ENCODE results near the gene SCD5.

Gene SCD5

GRCh38 chr4:82765134-82765533 lies 33.5 kb downstream of the SCD5 start:
- no peak overlapping the region for H3K4me3 Mint-ChIP-seq
- H3K9me3 Mint-ChIP-seq, result peaks cover 21% of the 10 kb centered on the region
- H3K27me3 Mint-ChIP-seq, result peaks cover 2% of the 10 kb centered on the region
- no peak overlapping the region for H3K27ac Mint-ChIP-seq
- intact Hi-C loops (cut with micrococcal nuclease), result no loop called here
- no peaks in the 10 kb centered on the region for H3K36me3 Mint-ChIP-seq (ENCODE audit: low read depth)
- no peaks in the 10 kb centered on the region for H3K4me1 Mint-ChIP-seq (ENCODE audit: low read depth)

- Mint-ChIP-seq H3K4me1 (ENCODE audit: low read depth) (no peaks in the 10 kb centered on the region), H3K27me3 (peaks cover 2% of the 10 kb centered on the region), H3K9me3 (peaks cover 7% of the 10 kb centered on the region), H3K36me3 (ENCODE audit: low read depth) (no peaks in the 10 kb centered on the region), H3K27ac (no peak overlapping the region), H3K4me3 (no peak overlapping the region)
- intact Hi-C loops (cut with micrococcal nuclease), result no loop called here
Observed at GRCh38 chr4:82761229-82761628, 37.4 kb downstream of the SCD5 start.

GRCh38 chr4:82758701-82759685 lies 39.6 kb downstream of the SCD5 start:
- intact Hi-C loops (cut with micrococcal nuclease), result no loop called here
- Mint-ChIP-seq H3K36me3 (ENCODE audit: low read depth) (no peaks in the 10 kb centered on the region), H3K4me1 (ENCODE audit: low read depth) (no peaks in the 10 kb centered on the region), H3K4me3 (no peak overlapping the region), H3K27ac (no peak overlapping the region), H3K27me3 (peaks cover 2% of the 10 kb centered on the region), H3K9me3 (no peaks in the 10 kb centered on the region)

DNA sequence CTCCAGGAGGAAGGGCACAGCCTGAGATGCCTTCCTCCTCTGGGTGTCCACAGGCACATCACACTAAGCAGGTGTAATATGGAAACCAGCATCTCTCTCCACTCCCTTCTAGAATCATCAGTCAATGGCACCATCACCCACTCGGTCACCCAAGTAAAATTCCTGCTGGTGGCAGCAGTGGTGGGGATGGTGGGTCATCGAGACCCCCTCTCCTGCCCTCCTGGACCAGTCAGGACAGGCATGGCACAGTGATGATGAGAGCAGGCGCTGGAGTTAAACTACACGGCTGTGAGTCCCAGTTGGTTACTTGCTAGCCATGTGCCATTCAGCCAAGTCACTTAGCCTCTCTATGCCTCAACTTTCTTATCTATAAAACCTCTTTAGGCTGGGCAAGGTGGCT lies 42.5 kb downstream of the SCD5 start:
- intact Hi-C loops (cut with micrococcal nuclease), result no loop called here
- Mint-ChIP-seq H3K36me3 (ENCODE audit: low read depth) (no peaks in the 10 kb centered on the region), H3K4me1 (ENCODE audit: low read depth) (peaks cover 5% of the 10 kb centered on the region), H3K4me3 (no peak overlapping the region), H3K27me3 (peaks cover 2% of the 10 kb centered on the region), H3K9me3 (no peaks in the 10 kb centered on the region), H3K27ac (no peak overlapping the region)

GRCh38 chr4:82755650-82756049 lies 42.9 kb downstream of the SCD5 start:
- intact Hi-C loops (cut with micrococcal nuclease), result no loop called here
- H3K4me3 Mint-ChIP-seq, result no peak overlapping the region
- peaks cover 2% of the 10 kb centered on the region for H3K27me3 Mint-ChIP-seq
- H3K36me3 Mint-ChIP-seq (ENCODE audit: low read depth), result no peaks in the 10 kb centered on the region
- peaks cover 5% of the 10 kb centered on the region for H3K4me1 Mint-ChIP-seq (ENCODE audit: low read depth)
- H3K27ac Mint-ChIP-seq, result no peak overlapping the region
- H3K9me3 Mint-ChIP-seq, result no peaks in the 10 kb centered on the region

- H3K36me3 Mint-ChIP-seq (ENCODE audit: low read depth), result no peaks in the 10 kb centered on the region
- H3K4me3 Mint-ChIP-seq, result no peak overlapping the region
- H3K27ac Mint-ChIP-seq, result no peak overlapping the region
- peaks cover 5% of the 10 kb centered on the region for H3K4me1 Mint-ChIP-seq (ENCODE audit: low read depth)
- H3K9me3 Mint-ChIP-seq, result no peaks in the 10 kb centered on the region
- intact Hi-C loops (cut with micrococcal nuclease), result no loop called here
- H3K27me3 Mint-ChIP-seq, result no peaks in the 10 kb centered on the region
Observed at GRCh38 chr4:82754513-82755165, 44.0 kb downstream of the SCD5 start.

DNA sequence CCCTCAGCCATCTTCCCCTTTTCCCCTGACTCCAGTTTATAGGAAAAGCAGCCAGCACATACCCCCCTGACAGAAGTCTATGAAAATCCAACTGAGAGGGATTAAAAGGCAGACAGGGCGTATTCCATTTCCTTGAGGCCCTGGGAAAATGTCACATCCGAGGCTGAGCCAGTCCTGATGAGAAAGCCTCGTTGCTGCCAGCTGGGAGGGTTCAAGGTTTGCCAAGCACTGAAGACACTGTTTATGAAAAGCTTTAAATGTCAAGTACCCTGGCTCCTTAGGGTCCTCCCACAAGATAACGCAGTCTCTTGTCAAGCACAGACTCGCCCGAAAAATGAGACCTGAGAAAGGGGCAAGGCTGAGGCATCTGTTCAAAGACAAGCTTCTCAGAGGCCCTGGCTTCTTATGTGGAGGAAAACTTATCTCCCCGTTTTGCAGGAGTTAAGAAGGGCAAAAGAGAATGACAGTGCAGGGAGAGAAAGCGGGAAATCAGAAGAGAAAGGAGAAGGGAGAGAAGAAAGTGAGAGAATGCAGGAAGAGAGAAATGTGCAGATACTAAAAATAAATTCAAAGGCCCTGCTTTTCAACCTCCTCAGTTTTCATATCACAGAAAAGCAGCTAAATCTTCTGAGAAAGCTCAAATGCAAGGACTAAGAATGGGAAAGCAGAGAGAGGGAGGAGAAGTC lies 44.7 kb downstream of the SCD5 start:
- Mint-ChIP-seq H3K4me3 (no peak overlapping the region), H3K36me3 (ENCODE audit: low read depth) (no peaks in the 10 kb centered on the region), H3K4me1 (ENCODE audit: low read depth) (peaks cover 5% of the 10 kb centered on the region), H3K27ac (peak overlapping the region; percentile 28), H3K9me3 (no peaks in the 10 kb centered on the region), H3K27me3 (no peaks in the 10 kb centered on the region)
- intact Hi-C loops (cut with micrococcal nuclease), result no loop called here

- H3K9me3 Mint-ChIP-seq, result no peaks in the 10 kb centered on the region
- H3K36me3 Mint-ChIP-seq (ENCODE audit: low read depth), result no peaks in the 10 kb centered on the region
- intact Hi-C loops (cut with micrococcal nuclease), result no loop called here
- H3K4me3 Mint-ChIP-seq, result no peak overlapping the region
- peaks cover 5% of the 10 kb centered on the region for H3K4me1 Mint-ChIP-seq (ENCODE audit: low read depth)
- no peak overlapping the region for H3K27ac Mint-ChIP-seq
- no peaks in the 10 kb centered on the region for H3K27me3 Mint-ChIP-seq
Observed at GRCh38 chr4:82753238-82753637, 45.4 kb downstream of the SCD5 start.

DNA sequence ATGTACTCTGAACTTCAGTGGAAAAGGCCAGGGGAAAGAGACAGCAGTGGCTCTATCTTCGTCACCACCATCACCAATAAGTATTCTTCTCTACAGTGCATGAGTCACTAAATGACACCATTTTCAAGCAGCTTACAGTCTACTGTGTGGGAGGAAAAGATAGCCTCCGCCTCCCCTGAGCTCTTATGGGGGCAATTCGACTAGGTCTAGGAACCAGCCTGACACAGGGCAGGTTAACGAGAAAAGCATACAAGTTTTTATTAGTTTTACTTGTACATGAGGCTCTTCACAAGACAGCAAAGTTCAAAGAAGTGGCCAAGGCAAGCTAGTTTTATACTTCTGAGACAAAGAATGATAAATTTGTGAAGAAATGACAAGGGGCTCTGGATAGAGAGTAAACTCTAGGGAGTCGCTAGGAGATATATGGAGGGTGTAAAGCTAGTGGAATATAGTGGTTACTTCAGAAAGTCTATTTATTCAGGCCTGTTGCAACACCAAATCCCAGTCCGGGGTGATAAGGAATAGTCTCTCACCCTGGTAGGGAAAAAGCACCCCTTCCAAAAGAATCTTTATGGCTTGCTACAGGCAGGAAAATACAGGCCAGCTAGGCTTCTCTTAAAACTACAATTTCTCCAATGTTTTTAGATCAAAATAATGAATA lies 49.7 kb downstream of the SCD5 start:
- intact Hi-C loops (cut with micrococcal nuclease), result no loop called here
- Mint-ChIP-seq H3K27ac (no peak overlapping the region), H3K9me3 (no peaks in the 10 kb centered on the region), H3K4me1 (ENCODE audit: low read depth) (peaks cover 5% of the 10 kb centered on the region), H3K36me3 (ENCODE audit: low read depth) (no peaks in the 10 kb centered on the region), H3K4me3 (no peak overlapping the region), H3K27me3 (no peaks in the 10 kb centered on the region)

DNA sequence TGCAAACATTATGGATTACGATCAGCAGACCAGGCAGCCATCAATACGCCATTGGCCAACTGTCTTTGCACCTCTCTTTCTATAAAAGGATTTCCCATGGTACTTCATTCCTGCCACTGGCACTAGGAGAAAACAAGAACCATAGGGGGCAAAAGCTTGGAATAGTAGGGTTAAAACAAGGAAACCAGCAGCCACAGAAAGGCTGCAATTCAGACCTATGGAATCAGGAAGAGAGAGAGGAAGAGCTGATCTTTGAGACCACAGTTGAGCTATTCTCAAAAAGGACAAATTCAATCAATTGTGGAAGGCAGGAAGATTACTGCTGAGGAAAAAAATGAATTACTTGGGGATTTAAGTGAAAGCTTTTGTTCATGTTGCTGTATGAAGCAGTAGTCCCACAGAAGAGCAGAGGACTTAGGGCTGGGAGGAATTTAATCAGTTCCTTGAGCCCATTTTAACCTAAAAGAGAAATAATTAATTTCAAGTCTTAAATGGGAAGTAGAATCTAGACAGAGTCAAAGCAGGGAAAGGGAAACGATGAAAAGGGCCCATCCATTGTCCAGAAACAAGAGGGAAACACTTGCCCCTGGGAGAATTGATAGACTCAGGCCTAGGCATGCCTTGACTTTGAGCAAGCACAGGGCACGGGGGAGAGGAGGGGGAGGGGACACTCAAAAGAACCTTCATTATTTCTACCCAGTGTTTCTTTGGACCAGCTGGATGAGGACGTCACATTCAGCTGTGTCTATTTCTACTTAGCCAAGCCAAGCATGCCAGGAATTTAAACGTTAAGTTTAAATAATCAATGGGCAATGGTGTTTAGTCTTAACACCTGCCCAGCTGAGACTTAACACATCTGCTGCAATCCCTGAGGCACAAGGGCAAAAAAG lies 50.7 kb downstream of the SCD5 start:
- H3K4me3 Mint-ChIP-seq, result no peak overlapping the region
- intact Hi-C loops (cut with micrococcal nuclease), result no loop called here
- peaks cover 5% of the 10 kb centered on the region for H3K4me1 Mint-ChIP-seq (ENCODE audit: low read depth)
- no peaks in the 10 kb centered on the region for H3K36me3 Mint-ChIP-seq (ENCODE audit: low read depth)
- no peak overlapping the region for H3K27ac Mint-ChIP-seq
- no peaks in the 10 kb centered on the region for H3K9me3 Mint-ChIP-seq
- no peaks in the 10 kb centered on the region for H3K27me3 Mint-ChIP-seq

DNA sequence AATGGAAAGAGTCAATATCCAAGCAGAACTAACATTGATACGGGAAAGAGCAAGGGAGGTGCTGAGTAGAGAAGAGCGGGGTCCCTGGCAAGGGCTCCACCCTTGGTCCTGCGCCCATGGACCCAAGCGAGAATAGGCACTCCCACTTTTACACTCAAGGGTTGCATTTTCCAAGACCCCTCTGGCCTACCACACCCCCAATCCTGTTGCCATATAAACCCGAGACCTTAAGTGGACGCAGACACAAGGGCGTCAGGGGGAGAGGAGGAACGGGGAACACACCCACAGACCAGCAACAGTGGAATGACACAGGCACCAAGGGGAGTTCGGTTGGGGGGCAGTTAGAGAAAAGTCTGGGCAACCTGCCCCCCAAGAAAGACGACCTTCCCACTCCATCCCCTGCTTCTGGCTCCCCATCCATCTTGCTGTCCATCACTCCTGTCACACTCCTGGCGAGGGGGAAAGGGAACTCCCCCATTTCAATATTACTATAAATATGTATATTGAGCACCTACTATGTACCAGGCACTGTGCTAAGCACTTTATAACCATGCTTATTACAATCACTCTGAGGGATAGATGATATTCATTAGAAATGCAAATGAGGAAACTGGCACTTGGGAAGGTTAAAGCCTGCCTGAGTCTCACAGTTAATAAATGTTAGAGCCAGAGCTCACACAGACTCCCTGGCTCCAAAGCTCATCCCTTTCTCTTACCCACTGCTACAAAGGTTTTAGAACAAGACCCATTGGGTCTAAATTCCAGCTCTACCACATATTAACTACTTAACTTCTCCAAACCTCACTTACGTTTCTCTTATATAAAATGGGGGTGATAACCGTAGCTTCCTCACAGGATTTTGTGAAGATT lies 51.7 kb downstream of the SCD5 start:
- no peaks in the 10 kb centered on the region for H3K4me1 Mint-ChIP-seq (ENCODE audit: low read depth)
- no peak overlapping the region for H3K4me3 Mint-ChIP-seq
- intact Hi-C loops (cut with micrococcal nuclease), result no loop called here
- H3K36me3 Mint-ChIP-seq (ENCODE audit: low read depth), result no peaks in the 10 kb centered on the region
- H3K9me3 Mint-ChIP-seq, result no peaks in the 10 kb centered on the region
- no peak overlapping the region for H3K27ac Mint-ChIP-seq
- H3K27me3 Mint-ChIP-seq, result no peaks in the 10 kb centered on the region

DNA sequence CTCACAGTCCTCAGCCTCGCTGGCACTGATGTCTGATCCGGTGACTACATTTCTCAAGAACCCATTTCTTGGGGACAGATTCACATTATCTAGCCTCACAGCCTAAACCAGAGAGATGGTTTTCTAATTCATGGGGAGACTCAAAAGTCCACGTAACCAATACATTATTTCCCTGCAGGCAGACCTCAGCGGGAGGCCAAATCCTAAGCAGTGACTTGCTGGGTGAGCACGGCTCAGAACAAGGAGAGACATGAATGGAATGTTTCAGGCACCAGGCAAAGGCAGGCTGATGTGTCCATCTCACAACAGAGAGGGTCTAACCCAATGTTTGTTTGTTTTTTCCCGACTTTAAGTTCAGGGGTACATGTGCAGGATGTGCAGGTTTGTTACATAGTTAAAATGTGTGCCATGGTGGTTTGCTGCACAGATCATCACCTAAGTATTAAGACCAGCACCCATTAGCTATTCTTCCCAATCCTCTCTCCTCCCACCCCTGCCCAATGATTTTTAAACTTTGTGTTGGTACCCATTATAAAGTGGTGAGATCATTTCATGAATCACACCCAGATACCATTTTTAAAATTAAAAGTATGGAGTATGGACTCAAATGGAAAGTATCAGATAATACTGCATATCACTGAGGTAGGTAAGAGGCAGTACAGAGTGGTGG lies 53.3 kb downstream of the SCD5 start:
- Mint-ChIP-seq H3K27ac (no peak overlapping the region), H3K36me3 (ENCODE audit: low read depth) (no peaks in the 10 kb centered on the region), H3K4me3 (no peak overlapping the region), H3K4me1 (ENCODE audit: low read depth) (no peaks in the 10 kb centered on the region), H3K9me3 (no peaks in the 10 kb centered on the region), H3K27me3 (no peaks in the 10 kb centered on the region)
- intact Hi-C loops (cut with micrococcal nuclease), result no loop called here
